Suppressor macrophage treated with lipopolysaccharide for 1 hour (primary cell): ENCODE results near the gene SMARCA4.
"Not testable (repeated sequence)": the region's sequence is repeated elsewhere in the genome, so short reads cannot be mapped to it uniquely, and the experiment has no call there.

Experiments
- DNase-seq, 3 donors: peaks; one replicate each; pipeline ENCODE4 v3.0.0-alpha.2; 2020 to 2022

The SMARCA4 gene

GRCh38 chr19:11078893-11079292 is 118.1 kb downstream of the SMARCA4 start:
- no peak for DNase-seq

GRCh38 chr19:11079999-11080398 is 119.2 kb downstream of the SMARCA4 start:
- DNase-seq, result no peak

- no peak for DNase-seq
These were observed 127.2 kb downstream of the SMARCA4 start for GRCh38 chr19:11087870-11088505.

DNA sequence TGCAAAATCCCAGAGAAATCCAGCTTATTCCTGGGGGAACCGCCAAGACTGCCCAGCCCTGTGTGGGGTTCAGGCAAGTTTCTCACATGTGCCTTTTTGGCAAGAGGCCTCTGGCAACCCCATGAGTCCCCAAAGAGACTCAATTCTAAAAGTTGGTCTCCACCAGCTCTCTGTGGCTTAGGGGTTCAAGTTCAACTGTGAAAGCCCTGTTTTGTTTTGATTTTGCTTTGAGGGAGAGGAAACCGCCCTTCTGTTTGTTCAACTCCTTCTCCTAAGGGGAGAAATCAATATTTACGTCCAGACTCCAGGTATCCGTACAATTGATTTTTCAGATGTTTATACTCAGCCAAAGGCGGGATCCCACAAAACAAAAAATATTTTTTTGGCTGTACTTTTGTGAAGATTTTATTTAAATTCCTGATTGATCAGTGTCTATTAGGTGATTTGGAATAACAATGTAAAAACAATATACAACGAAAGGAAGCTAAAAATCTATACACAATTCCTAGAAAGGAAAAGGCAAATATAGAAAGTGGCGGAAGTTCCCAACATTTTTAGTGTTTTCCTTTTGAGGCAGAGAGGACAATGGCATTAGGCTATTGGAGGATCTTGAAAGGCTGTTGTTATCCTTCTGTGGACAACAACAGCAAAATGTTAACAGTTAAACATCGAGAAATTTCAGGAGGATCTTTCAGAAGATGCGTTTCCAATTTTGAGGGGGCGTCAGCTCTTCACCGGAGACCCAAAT is 127.8 kb downstream of the SMARCA4 start:
- no peak for DNase-seq

GRCh38 chr19:11089254-11090013 is 128.6 kb downstream of the SMARCA4 start, which contains the start of gene LDLR:
TSS of gene LDLR (plus strand) at chr19:11089463. CDS start at chr19:11089549, 86 bp downstream.
- peak; percentile 96 to 98 (median 98) for DNase-seq

- not testable (repeated sequence) for DNase-seq
These were observed 129.1 kb downstream of the SMARCA4 start for GRCh38 chr19:11090014-11090263.

DNA sequence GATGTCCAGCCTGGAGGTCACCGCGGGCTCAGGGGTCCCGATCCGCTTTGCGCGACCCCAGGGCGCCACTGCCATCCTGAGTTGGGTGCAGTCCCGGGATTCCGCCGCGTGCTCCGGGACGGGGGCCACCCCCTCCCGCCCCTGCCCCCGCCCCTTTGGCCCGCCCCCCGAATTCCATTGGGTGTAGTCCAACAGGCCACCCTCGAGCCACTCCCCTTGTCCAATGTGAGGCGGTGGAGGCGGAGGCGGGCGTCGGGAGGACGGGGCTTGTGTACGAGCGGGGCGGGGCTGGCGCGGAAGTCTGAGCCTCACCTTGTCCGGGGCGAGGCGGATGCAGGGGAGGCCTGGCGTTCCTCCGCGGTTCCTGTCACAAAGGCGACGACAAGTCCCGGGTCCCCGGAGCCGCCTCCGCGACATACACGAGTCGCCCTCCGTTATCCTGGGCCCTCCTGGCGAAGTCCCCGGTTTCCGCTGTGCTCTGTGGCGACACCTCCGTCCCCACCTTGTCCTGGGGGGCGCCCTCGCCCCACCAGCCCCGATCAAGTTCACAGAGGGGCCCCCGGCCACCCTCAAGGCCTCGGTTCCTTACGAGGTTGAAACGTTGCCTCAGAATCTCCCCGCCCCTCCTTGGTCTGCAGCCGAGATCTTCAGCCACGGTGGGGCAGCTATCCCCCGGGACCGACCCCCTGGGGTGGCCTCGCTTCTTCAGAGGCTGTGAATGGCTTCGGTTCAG is 129.6 kb downstream of the SMARCA4 start:
- DNase-seq, result peak; percentile 98 to 99 (median 98)

DNA sequence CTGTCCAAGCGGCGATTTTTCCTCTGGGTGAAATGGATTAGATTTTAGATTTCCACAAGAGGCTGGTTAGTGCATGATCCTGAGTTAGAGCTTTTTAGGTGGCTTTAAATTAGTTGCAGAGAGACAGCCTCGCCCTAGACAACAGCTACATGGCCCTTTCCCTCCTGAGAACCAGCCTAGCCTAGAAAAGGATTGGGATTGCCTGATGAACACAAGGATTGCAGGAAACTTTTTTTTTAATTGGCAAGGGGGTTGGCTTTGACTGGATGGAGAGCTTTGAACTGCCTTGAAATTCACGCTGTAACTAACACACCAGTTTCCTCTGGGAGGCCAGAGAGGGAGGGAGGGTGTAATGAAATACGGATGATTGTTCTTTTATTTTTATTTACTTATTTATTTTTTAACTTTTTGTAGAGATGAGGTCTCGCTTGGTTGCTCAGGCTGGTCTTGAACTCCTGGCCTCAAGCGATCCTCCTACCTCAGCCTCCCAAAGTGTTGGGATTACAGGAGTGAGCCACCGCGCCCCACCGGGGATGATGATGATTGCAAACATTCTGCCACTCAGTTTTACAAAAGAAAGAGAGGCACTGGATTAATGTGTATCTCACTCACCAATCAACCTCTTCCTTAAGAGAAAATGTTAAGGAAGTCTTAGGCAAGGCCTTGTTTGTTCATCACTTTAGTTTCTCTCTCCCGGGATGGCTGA is 130.3 kb downstream of the SMARCA4 start:
- DNase-seq, result no peak

DNA sequence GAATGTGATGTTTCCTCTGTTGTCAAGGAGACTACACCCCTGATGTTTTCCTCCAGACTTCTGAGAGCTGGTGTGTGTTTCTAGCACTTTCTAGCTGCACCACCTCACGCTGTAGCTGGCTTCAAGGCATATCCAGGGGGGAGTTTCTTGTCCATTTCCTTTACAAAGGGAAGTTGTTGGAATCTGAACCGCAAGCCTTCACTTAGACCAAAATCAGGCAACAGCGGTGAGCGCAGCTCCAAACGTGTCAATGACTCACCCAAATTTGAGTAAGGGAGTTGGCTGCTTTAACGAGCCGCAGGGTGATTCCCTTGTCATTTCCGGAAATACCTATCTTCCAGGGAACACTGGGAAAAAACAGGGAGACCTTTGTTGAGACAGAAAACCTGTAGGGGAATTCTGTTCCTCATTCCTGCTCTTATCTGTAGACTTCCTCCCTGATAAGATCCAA is 130.9 kb downstream of the SMARCA4 start:
- peak; percentile 87 to 94 (median 89) for DNase-seq

GRCh38 chr19:11092181-11092538 is 131.3 kb downstream of the SMARCA4 start:
- peak; percentile 75 to 88 (median 81) for DNase-seq

DNA sequence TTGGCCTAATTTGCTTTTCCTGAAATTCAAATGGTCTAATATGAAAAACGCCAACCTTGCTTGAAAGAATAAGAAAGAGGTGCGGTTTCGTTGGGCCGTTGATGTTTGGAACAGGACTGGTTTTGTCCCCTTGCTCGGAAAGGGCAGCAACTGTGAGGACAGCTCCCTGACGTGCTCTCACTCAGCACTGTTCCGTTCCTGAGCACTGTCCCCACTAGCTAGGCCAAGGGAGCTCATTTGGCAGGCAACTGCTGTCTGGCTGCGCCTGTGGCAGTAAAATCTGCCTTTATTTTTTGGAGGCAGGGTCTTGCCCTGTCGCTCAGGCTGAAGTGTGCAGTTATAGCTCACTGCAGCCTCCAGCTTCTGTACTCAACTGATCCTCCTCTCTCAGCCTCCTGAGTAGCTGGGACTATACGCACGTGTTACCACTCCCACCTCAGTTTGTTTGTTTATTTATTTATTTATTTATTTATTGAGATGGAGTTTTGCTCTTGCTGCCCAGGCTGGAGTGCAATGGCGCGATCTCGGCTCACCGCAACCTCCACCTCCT is 132.9 kb downstream of the SMARCA4 start:
- DNase-seq, result no peak

GRCh38 chr19:11094520-11094894 is 133.7 kb downstream of the SMARCA4 start:
- no peak for DNase-seq

GRCh38 chr19:11096210-11096841 is 135.5 kb downstream of the SMARCA4 start:
- DNase-seq, result peak; percentile 20 to 72 (median 62)

- DNase-seq, result not testable (repeated sequence)
These were observed 136.5 kb downstream of the SMARCA4 start for GRCh38 chr19:11097367-11097766.

DNA sequence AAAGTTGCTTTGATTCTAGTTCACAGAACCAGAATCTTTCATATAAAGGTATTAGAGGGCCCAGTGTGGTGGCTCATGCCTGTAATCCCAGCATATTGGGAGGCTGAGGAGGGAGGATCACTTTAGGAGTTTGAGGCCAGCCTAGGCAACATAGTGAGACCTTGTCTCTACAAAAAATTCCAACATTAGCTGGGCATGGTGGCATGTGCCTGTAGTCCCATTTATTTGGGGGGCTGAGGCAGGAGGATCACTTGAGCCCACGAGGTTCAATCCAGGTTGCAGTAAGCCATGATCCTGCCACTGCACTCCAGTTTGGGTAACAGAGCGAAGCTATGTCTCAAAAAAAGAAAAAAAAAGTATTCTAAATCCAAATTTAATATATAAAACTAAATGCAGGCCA is 137.5 kb downstream of the SMARCA4 start:
- DNase-seq, result no peak

DNA sequence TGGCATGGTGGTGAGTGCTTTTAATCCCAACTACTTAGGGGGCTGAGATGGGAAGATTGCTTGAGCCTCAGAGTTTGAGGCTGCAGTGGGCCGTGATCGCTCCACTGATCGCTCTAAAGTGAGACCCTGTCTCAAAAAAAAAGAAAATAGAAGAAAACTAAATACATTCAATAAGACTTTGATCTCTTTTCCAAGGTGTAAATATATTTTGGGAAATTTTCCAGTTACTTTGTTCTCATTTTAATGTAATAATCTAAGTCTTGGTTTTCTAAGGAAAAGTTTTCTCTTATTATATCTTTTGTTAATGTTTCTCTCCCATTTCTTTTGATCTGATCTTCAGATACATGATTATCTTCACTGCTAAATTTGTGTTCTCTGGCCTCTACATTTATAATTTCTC is 138.0 kb downstream of the SMARCA4 start:
- DNase-seq, result no peak

- no peak for DNase-seq
These were observed 139.2 kb downstream of the SMARCA4 start for GRCh38 chr19:11100049-11100448.

- no peak for DNase-seq
These were observed 140.2 kb downstream of the SMARCA4 start for GRCh38 chr19:11101057-11101456.

- DNase-seq, result no peak
These were observed 142.1 kb downstream of the SMARCA4 start for GRCh38 chr19:11102944-11103343.

GRCh38 chr19:11103667-11104066 is 142.8 kb downstream of the SMARCA4 start:
- not testable (repeated sequence) for DNase-seq

- no peak for DNase-seq
These were observed 144.3 kb downstream of the SMARCA4 start for GRCh38 chr19:11105014-11105636.
